ENCODE results near the gene TMEM151B. TPM values are rescaled to one million over a fixed set of nuclear protein-coding genes. Genes with fewer than 3 reads are reported as not detected.
A peak's percentile ranks its signal among the peaks of the same experiment; 100 is the strongest.

Gene TMEM151B
- total and polyA plus RNA-seq, 2 of the 13 experiments (the other 11 are each of a cell fraction or from before 2014, with no cell fraction given): not detected

DNA sequence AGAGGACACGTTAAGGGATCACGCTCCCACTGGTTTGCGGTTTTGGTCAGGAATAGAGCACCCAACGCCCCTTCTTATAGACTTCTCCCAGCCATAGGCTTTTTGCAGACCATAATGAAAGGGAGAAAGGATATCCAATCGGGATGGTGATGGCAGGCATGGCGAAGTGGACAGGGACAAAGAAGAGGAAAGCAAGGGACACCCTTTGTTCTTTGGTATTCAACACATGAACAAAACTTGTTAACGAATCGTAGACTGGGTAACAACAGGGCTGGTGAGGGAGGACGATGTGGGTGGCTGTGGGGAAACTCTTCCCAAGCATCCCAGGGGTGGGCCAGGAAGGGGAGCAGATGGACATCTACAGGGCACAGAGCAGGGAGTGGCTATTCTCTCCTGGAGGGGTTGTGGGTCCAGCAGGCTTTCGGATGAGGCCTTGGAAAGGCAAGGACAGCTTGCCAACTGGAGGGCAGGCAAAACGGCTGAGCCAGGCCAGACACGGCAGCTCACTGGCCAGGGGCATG is 24.8 kb upstream of the TMEM151B start (continued):
- TF ChIP-seq PAX8 (CRISPR knock-in tag; IDR thresholded peaks at IDR 0.05; ENCODE audit: borderline replicate concordance) (no peak), ZFP36 (IDR thresholded peaks at IDR 0.05; ENCODE audit: borderline replicate concordance, low read depth, low read length, partially characterized antibody) (no peak), TEAD3 (CRISPR knock-in tag; optimal IDR thresholded peaks at IDR 0.05; ENCODE audit: borderline replicate concordance) (no peak), ZNF703 (CRISPR knock-in tag; IDR thresholded peaks at IDR 0.05; ENCODE audit: borderline replicate concordance) (no peak), ZNF432 (CRISPR knock-in tag; IDR thresholded peaks at IDR 0.05; ENCODE audit: borderline replicate concordance) (no peak), CHD2 (IDR thresholded peaks at IDR 0.05; ENCODE audit: low read depth, low read length) (0 out of 2 replicates have a peak, but pooled peaks have one; percentile 15), ZNF672 (CRISPR knock-in tag; IDR thresholded peaks at IDR 0.05) (no peak)
- TF ChIP-seq, protein P1, sequence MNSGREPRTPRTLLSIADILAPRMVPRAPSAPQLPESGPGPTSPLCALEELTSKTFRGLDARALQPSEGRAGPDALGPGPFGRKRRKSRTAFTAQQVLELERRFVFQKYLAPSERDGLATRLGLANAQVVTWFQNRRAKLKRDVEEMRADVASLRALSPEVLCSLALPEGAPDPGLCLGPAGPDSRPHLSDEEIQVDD (CRISPR knock-in tag; IDR thresholded peaks at IDR 0.05; ENCODE audit: borderline replicate concordance): peak; percentile 65; the same call in 1 of the 2 replicates
- TF ChIP-seq, protein P2, sequence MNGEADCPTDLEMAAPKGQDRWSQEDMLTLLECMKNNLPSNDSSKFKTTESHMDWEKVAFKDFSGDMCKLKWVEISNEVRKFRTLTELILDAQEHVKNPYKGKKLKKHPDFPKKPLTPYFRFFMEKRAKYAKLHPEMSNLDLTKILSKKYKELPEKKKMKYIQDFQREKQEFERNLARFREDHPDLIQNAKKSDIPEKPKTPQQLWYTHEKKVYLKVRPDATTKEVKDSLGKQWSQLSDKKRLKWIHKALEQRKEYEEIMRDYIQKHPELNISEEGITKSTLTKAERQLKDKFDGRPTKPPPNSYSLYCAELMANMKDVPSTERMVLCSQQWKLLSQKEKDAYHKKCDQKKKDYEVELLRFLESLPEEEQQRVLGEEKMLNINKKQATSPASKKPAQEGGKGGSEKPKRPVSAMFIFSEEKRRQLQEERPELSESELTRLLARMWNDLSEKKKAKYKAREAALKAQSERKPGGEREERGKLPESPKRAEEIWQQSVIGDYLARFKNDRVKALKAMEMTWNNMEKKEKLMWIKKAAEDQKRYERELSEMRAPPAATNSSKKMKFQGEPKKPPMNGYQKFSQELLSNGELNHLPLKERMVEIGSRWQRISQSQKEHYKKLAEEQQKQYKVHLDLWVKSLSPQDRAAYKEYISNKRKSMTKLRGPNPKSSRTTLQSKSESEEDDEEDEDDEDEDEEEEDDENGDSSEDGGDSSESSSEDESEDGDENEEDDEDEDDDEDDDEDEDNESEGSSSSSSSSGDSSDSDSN (CRISPR knock-in tag; IDR thresholded peaks at IDR 0.05): no peak
- TF ChIP-seq, protein P3, sequence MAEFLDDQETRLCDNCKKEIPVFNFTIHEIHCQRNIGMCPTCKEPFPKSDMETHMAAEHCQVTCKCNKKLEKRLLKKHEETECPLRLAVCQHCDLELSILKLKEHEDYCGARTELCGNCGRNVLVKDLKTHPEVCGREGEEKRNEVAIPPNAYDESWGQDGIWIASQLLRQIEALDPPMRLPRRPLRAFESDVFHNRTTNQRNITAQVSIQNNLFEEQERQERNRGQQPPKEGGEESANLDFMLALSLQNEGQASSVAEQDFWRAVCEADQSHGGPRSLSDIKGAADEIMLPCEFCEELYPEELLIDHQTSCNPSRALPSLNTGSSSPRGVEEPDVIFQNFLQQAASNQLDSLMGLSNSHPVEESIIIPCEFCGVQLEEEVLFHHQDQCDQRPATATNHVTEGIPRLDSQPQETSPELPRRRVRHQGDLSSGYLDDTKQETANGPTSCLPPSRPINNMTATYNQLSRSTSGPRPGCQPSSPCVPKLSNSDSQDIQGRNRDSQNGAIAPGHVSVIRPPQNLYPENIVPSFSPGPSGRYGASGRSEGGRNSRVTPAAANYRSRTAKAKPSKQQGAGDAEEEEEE (CRISPR knock-in tag; IDR thresholded peaks at IDR 0.05; ENCODE audit: borderline replicate concordance): peak; percentile 29; the same call in 1 of the 2 replicates
- TF ChIP-seq, protein P4, sequence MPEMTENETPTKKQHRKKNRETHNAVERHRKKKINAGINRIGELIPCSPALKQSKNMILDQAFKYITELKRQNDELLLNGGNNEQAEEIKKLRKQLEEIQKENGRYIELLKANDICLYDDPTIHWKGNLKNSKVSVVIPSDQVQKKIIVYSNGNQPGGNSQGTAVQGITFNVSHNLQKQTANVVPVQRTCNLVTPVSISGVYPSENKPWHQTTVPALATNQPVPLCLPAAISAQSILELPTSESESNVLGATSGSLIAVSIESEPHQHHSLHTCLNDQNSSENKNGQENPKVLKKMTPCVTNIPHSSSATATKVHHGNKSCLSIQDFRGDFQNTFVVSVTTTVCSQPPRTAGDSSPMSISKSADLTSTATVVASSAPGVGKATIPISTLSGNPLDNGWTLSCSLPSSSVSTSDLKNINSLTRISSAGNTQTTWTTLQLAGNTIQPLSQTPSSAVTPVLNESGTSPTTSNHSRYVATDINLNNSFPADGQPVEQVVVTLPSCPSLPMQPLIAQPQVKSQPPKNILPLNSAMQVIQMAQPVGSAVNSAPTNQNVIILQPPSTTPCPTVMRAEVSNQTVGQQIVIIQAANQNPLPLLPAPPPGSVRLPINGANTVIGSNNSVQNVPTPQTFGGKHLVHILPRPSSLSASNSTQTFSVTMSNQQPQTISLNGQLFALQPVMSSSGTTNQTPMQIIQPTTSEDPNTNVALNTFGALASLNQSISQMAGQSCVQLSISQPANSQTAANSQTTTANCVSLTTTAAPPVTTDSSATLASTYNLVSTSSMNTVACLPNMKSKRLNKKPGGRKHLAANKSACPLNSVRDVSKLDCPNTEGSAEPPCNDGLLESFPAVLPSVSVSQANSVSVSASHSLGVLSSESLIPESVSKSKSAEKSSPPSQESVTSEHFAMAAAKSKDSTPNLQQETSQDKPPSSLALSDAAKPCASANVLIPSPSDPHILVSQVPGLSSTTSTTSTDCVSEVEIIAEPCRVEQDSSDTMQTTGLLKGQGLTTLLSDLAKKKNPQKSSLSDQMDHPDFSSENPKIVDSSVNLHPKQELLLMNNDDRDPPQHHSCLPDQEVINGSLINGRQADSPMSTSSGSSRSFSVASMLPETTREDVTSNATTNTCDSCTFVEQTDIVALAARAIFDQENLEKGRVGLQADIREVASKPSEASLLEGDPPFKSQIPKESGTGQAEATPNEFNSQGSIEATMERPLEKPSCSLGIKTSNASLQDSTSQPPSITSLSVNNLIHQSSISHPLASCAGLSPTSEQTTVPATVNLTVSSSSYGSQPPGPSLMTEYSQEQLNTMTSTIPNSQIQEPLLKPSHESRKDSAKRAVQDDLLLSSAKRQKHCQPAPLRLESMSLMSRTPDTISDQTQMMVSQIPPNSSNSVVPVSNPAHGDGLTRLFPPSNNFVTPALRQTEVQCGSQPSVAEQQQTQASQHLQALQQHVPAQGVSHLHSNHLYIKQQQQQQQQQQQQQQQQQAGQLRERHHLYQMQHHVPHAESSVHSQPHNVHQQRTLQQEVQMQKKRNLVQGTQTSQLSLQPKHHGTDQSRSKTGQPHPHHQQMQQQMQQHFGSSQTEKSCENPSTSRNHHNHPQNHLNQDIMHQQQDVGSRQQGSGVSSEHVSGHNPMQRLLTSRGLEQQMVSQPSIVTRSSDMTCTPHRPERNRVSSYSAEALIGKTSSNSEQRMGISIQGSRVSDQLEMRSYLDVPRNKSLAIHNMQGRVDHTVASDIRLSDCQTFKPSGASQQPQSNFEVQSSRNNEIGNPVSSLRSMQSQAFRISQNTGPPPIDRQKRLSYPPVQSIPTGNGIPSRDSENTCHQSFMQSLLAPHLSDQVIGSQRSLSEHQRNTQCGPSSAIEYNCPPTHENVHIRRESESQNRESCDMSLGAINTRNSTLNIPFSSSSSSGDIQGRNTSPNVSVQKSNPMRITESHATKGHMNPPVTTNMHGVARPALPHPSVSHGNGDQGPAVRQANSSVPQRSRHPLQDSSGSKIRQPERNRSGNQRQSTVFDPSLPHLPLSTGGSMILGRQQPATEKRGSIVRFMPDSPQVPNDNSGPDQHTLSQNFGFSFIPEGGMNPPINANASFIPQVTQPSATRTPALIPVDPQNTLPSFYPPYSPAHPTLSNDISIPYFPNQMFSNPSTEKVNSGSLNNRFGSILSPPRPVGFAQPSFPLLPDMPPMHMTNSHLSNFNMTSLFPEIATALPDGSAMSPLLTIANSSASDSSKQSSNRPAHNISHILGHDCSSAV (CRISPR knock-in tag; IDR thresholded peaks at IDR 0.05; ENCODE audit: borderline replicate concordance): no peak
- TF ChIP-seq, protein P5, sequence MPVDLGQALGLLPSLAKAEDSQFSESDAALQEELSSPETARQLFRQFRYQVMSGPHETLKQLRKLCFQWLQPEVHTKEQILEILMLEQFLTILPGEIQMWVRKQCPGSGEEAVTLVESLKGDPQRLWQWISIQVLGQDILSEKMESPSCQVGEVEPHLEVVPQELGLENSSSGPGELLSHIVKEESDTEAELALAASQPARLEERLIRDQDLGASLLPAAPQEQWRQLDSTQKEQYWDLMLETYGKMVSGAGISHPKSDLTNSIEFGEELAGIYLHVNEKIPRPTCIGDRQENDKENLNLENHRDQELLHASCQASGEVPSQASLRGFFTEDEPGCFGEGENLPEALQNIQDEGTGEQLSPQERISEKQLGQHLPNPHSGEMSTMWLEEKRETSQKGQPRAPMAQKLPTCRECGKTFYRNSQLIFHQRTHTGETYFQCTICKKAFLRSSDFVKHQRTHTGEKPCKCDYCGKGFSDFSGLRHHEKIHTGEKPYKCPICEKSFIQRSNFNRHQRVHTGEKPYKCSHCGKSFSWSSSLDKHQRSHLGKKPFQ (CRISPR knock-in tag; IDR thresholded peaks at IDR 0.05; ENCODE audit: insufficient replicate concordance): no peak
- TF ChIP-seq, protein P6, sequence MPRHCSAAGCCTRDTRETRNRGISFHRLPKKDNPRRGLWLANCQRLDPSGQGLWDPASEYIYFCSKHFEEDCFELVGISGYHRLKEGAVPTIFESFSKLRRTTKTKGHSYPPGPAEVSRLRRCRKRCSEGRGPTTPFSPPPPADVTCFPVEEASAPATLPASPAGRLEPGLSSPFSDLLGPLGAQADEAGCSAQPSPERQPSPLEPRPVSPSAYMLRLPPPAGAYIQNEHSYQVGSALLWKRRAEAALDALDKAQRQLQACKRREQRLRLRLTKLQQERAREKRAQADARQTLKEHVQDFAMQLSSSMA (CRISPR knock-in tag; IDR thresholded peaks at IDR 0.05): 0 out of 2 replicates have a peak, but pooled peaks have one; percentile 15

Measured in HepG2 (cell line).